RWPE2 (cell line): Measurements from ENCODE around the gene JPT1.

ENCODE experiments used
- ATAC-seq: fragments of 200-7000 bp; cut with Tn5 transposase; 3 replicates; pipeline ENCODE4 v1.9.1; 2021; ENCODE audit warnings: low read depth
- DNase-seq: peaks from one replicate; pipeline ENCODE4 v3.0.0-alpha.2; 2020; ENCODE audit warnings: low spot score
- H3K27ac ChIP-seq: fragments of 450-650 bp; 2 replicates; pipeline ENCODE4 v1.5.1; 2017; ENCODE audit warnings: mild to moderate bottlenecking; ENCODE audit not compliant: poor library complexity, severe bottlenecking
- H3K27me3 ChIP-seq: fragments of 250-450 bp; sonication (Bioruptor Pico); 2 replicates; pipeline ENCODE4 v1.5.1; 2021; ENCODE audit warnings: mild to moderate bottlenecking, moderate library complexity; ENCODE audit not compliant: insufficient read depth, poor library complexity, severe bottlenecking
- H3K36me3 ChIP-seq: fragments of 250-450 bp; sonication (Bioruptor Pico); 2 replicates; pipeline ENCODE4 v1.5.1; 2020; ENCODE audit warnings: low read depth, mild to moderate bottlenecking, moderate library complexity
- H3K4me1 ChIP-seq: fragments of 250-450 bp; sonication (Bioruptor Pico); 2 replicates; pipeline ENCODE4 v1.5.1; 2021; ENCODE audit warnings: mild to moderate bottlenecking, moderate library complexity; ENCODE audit not compliant: insufficient read depth, poor library complexity, severe bottlenecking
- H3K4me3 ChIP-seq: fragments of 250-450 bp; sonication (Bioruptor Pico); 2 replicates; pipeline ENCODE4 v1.5.1; 2021; ENCODE audit warnings: mild to moderate bottlenecking, moderate library complexity; ENCODE audit not compliant: severe bottlenecking
- H3K9me3 ChIP-seq: fragments of 250-450 bp; sonication (Bioruptor Pico); 2 replicates; pipeline ENCODE4 v1.5.1; 2021; ENCODE audit warnings: mild to moderate bottlenecking, moderate library complexity; ENCODE audit not compliant: severe bottlenecking
- TF ChIP-seq, protein P1 (sequence below): fragments of 450-650 bp; IDR thresholded peaks from one replicate; pipeline ENCODE4 v1.5.1; 2017; ENCODE audit warnings: mild to moderate bottlenecking, moderate library complexity; ENCODE audit not compliant: poor library complexity, severe bottlenecking

Gene JPT1

DNA sequence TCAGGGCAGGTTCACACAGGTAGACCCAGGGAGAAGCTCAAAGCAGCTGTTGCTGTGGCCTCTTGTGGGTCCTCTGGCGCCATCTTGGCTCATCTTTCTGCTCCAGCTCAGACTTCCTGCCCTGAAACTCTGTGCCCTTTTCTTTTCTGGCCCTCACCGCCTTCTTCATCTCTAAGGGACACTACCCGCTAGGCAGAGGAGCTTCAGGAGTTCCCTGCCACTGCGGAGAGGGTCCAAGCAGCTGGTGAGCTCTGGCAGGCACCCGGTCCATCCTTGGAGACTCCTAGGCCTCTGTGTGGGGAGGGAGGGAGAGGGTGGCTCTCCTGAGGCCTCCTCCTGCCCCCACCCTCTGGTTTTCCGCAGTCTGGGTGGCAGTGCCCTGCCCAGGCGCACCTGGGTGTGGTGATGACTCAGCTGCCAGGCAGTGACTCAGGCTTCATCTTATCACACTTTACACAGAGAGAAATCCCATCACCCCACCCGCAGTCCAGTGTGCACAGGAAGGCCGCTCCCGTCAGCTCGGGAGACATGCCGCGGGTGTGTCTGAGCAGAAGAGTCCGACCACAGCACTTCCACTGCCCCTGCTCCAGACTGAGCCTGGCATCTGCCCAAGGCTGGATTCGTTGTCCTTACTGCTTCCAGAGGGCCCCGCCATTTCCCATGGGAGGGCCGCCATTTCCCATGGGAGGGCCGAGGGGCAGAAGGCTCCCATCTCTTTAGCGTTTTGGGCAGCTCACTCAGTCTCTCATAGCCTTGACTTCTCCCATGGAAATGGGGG lies 30.1 kb downstream of the JPT1 start:
- Histone ChIP-seq H3K27me3 (no peaks in the 10 kb centered on the region), H3K9me3 (no peaks in the 10 kb centered on the region), H3K36me3 (0 out of 2 replicates have a peak, but pooled peaks cover 3% of the 10 kb centered on the region), H3K27ac (peak overlapping the region; percentile 97), H3K4me3 (no peak overlapping the region), H3K4me1 (peaks cover 29% of the 10 kb centered on the region)
- ATAC-seq (peak; percentile 94), DNase-seq (peak; percentile 100)
- TF ChIP-seq, protein P1, sequence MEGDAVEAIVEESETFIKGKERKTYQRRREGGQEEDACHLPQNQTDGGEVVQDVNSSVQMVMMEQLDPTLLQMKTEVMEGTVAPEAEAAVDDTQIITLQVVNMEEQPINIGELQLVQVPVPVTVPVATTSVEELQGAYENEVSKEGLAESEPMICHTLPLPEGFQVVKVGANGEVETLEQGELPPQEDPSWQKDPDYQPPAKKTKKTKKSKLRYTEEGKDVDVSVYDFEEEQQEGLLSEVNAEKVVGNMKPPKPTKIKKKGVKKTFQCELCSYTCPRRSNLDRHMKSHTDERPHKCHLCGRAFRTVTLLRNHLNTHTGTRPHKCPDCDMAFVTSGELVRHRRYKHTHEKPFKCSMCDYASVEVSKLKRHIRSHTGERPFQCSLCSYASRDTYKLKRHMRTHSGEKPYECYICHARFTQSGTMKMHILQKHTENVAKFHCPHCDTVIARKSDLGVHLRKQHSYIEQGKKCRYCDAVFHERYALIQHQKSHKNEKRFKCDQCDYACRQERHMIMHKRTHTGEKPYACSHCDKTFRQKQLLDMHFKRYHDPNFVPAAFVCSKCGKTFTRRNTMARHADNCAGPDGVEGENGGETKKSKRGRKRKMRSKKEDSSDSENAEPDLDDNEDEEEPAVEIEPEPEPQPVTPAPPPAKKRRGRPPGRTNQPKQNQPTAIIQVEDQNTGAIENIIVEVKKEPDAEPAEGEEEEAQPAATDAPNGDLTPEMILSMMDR: no peak

DNA sequence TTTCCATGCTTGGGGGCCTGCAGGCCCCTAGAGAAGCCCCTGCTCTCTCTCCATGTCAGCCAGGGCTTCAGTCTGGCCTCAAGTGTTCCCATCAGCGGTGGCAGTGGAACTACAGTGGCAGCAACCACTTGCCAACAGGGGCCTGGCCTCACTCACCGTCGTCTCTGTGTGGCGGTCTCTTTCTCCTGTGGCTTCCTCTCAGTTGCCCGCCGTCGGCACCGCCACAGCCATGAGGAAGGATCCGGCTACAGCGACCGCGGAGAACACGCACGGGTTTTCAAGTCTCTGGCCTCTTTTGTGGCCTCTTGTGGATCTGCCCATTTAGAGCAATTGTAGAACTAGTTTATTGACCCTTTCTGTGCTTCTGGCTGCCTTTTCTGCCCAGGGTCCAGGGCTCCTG lies 36.0 kb downstream of the JPT1 start:
- peaks cover 7% of the 10 kb centered on the region for H3K4me1 ChIP-seq
- TF ChIP-seq, protein P1: no peak
- no peak overlapping the region for H3K27ac ChIP-seq
- H3K36me3 ChIP-seq: peaks cover 13% of the 10 kb centered on the region
- no peak overlapping the region for H3K4me3 ChIP-seq
- H3K9me3 ChIP-seq: no peaks in the 10 kb centered on the region
- ATAC-seq (no peak), DNase-seq (no peak)
- no peaks in the 10 kb centered on the region for H3K27me3 ChIP-seq

DNA sequence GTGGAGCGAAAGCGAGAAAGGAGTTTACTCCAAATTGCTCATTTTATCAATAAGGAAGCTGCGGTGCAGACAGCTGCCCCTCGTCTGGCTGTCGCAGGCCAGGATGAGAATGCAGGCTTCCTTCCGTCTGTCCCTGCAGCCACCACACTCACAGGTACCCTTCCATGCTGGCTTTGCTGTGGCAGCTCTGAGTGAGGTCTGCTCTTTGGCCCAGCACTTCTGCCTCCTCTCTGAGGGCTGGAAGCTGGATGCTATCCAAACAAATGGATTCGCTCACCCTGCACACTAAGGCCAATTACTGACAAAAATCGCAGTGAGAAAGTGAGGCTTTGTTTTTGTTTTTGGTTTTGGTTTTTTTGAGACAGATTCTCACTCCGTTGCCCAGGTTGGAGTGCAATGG lies 37.6 kb downstream of the JPT1 start:
- H3K4me1 ChIP-seq: peaks cover 7% of the 10 kb centered on the region
- no peak overlapping the region for H3K27ac ChIP-seq
- H3K27me3 ChIP-seq: no peaks in the 10 kb centered on the region
- no peak overlapping the region for H3K4me3 ChIP-seq
- no peaks in the 10 kb centered on the region for H3K9me3 ChIP-seq
- TF ChIP-seq, protein P1: no peak
- DNase-seq (no peak), ATAC-seq (no peak)
- peaks cover 15% of the 10 kb centered on the region for H3K36me3 ChIP-seq

DNA sequence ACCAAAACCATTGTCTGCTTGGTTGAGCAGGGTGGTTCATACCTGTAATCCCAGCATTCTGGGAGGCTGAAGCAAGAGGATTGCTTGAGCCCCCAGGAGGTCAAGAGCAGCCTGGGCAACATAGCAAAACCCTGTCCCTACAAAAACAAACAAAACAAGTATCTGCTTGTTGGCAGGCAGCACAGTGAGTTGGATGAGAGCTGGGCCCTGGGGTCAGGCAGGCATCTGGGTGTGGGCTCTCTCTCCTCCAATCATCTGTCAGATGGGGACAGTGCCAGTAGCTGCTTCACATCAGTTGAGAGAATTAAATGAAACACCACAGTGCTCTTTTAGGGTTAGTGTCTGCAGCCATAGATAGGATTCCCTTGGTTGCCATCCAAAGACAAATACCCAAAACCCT lies 38.8 kb downstream of the JPT1 start:
- no peaks in the 10 kb centered on the region for H3K9me3 ChIP-seq
- TF ChIP-seq, protein P1: no peak

More for the DNA sequence above, 38.8 kb downstream of the JPT1 start:
- H3K36me3 ChIP-seq: peaks cover 17% of the 10 kb centered on the region
- DNase-seq (no peak), ATAC-seq (no peak)
- H3K4me1 ChIP-seq: peaks cover 7% of the 10 kb centered on the region
- no peaks in the 10 kb centered on the region for H3K27me3 ChIP-seq
- H3K27ac ChIP-seq: no peak overlapping the region
- no peak overlapping the region for H3K4me3 ChIP-seq
